ENCODE data around the gene USH1C.

The USH1C gene

GRCh38 chr11:17508306-17508705 is 35.9 kb downstream of the USH1C start:
- Histone ChIP-seq H3K36me3 (ENCODE audit: insufficient read depth, low read length) (no peaks in the 10 kb centered on the region), H3K27ac (ENCODE audit: low read depth, low read length) (no peak overlapping the region), H3K27me3 (ENCODE audit: control insufficient read depth in 1 of 2, insufficient read depth in 2 of 2, low read length in 2 of 2) (no peaks in the 10 kb centered on the region), H3K4me1 (ENCODE audit: insufficient read depth, low read length) (peaks cover 17% of the 10 kb centered on the region), H3K9me3 (ENCODE audit: low read length) (no peaks in the 10 kb centered on the region), H3K9ac (ENCODE audit: low read length) (no peak overlapping the region), H3K4me3 (ENCODE audit: low read depth in 1 of 2, low read length in 2 of 2) (no peak overlapping the region)

- Histone ChIP-seq H3K4me1 (ENCODE audit: insufficient read depth, low read length) (peaks cover 17% of the 10 kb centered on the region), H3K36me3 (ENCODE audit: insufficient read depth, low read length) (no peaks in the 10 kb centered on the region), H3K9ac (ENCODE audit: low read length) (no peak overlapping the region), H3K4me3 (ENCODE audit: low read depth in 1 of 2, low read length in 2 of 2) (no peak overlapping the region), H3K27ac (ENCODE audit: low read depth, low read length) (no peak overlapping the region), H3K9me3 (ENCODE audit: low read length) (no peaks in the 10 kb centered on the region), H3K27me3 (ENCODE audit: control insufficient read depth in 1 of 2, insufficient read depth in 2 of 2, low read length in 2 of 2) (no peaks in the 10 kb centered on the region)
These were observed 36.4 kb downstream of the USH1C start for GRCh38 chr11:17507773-17508172.

DNA sequence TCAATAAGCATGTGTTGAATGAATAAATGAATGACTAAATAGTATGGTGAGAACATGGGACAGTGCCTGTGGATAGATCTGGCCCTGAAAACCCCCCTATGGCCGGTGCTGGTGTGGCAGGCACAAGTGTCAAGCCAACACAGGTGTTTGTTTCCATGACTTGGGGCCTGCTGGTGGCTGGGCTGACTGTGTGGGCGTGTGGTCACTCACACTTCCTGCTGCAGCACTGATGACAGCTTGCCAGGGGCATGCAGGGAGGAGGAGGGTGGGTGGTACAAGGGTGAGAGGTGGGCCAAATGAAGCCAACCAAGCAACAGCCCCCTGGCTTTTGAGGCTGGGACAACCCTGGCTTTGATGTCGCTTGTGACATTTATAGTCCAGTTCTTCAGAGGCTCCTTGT is 37.3 kb downstream of the USH1C start:
- H3K4me1 ChIP-seq (ENCODE audit: insufficient read depth, low read length), result peaks cover 17% of the 10 kb centered on the region
- no peaks in the 10 kb centered on the region for H3K27me3 ChIP-seq (ENCODE audit: control insufficient read depth in 1 of 2, insufficient read depth in 2 of 2, low read length in 2 of 2)
- H3K9ac ChIP-seq (ENCODE audit: low read length), result no peak overlapping the region
- H3K9me3 ChIP-seq (ENCODE audit: low read length), result no peaks in the 10 kb centered on the region
- H3K27ac ChIP-seq (ENCODE audit: low read depth, low read length), result no peak overlapping the region
- H3K4me3 ChIP-seq (ENCODE audit: low read depth in 1 of 2, low read length in 2 of 2), result no peak overlapping the region
- H3K36me3 ChIP-seq (ENCODE audit: insufficient read depth, low read length), result no peaks in the 10 kb centered on the region

- Histone ChIP-seq H3K4me1 (ENCODE audit: insufficient read depth, low read length) (peaks cover 17% of the 10 kb centered on the region), H3K36me3 (ENCODE audit: insufficient read depth, low read length) (no peaks in the 10 kb centered on the region), H3K27ac (ENCODE audit: low read depth, low read length) (no peak overlapping the region), H3K9me3 (ENCODE audit: low read length) (no peaks in the 10 kb centered on the region), H3K27me3 (ENCODE audit: control insufficient read depth in 1 of 2, insufficient read depth in 2 of 2, low read length in 2 of 2) (no peaks in the 10 kb centered on the region), H3K9ac (ENCODE audit: low read length) (no peak overlapping the region), H3K4me3 (ENCODE audit: low read depth in 1 of 2, low read length in 2 of 2) (no peak overlapping the region)
These were observed 37.9 kb downstream of the USH1C start for GRCh38 chr11:17506314-17506713.

GRCh38 chr11:17505146-17505545 is 39.1 kb downstream of the USH1C start:
- Histone ChIP-seq H3K4me3 (ENCODE audit: low read depth in 1 of 2, low read length in 2 of 2) (no peak overlapping the region), H3K9ac (ENCODE audit: low read length) (no peak overlapping the region), H3K27ac (ENCODE audit: low read depth, low read length) (no peak overlapping the region), H3K27me3 (ENCODE audit: control insufficient read depth in 1 of 2, insufficient read depth in 2 of 2, low read length in 2 of 2) (no peaks in the 10 kb centered on the region), H3K36me3 (ENCODE audit: insufficient read depth, low read length) (no peaks in the 10 kb centered on the region), H3K4me1 (ENCODE audit: insufficient read depth, low read length) (peaks cover 17% of the 10 kb centered on the region), H3K9me3 (ENCODE audit: low read length) (no peaks in the 10 kb centered on the region)

DNA sequence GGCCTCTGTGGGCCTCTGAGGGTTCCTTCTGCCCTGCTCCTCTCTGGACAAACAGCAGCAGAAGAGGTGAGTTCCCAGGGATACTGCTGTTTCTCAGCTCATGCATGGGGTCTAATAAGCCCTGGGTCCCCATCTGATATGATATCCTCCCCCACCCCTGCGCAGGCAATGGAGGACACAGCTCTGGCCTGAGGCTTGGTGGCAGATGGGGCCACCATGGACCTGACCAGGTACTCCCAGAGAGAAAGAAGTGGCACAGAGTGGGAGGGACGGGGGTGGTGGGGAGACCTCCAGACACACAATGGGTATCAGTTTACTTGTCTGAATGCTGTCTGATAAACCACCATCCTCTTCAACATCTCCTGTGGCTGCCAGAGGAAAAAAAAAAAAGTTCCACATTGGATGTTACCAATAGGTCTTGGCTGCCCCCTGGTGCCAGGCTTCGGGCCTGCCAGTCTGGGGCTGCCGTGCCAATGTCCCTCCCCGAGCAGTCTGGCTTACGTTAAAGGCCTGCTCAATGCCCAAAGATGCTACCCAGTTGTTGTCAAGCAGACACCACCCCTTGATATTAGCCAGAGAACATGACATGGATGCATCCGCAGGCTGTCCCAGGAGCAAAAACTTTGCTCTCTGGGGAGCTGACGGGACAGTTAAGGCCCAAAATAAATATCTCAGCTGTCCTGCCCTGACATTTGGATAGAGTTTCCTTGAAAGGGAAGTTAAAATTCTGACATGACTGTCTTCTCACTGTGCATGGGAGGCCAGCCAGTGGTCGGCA is 39.7 kb downstream of the USH1C start:
- H3K27me3 ChIP-seq (ENCODE audit: control insufficient read depth in 1 of 2, insufficient read depth in 2 of 2, low read length in 2 of 2), result no peaks in the 10 kb centered on the region
- no peaks in the 10 kb centered on the region for H3K9me3 ChIP-seq (ENCODE audit: low read length)
- no peak overlapping the region for H3K4me3 ChIP-seq (ENCODE audit: low read depth in 1 of 2, low read length in 2 of 2)
- peaks cover 17% of the 10 kb centered on the region for H3K4me1 ChIP-seq (ENCODE audit: insufficient read depth, low read length)
- no peak overlapping the region for H3K27ac ChIP-seq (ENCODE audit: low read depth, low read length)
- H3K9ac ChIP-seq (ENCODE audit: low read length), result no peak overlapping the region
- H3K36me3 ChIP-seq (ENCODE audit: insufficient read depth, low read length), result no peaks in the 10 kb centered on the region

DNA sequence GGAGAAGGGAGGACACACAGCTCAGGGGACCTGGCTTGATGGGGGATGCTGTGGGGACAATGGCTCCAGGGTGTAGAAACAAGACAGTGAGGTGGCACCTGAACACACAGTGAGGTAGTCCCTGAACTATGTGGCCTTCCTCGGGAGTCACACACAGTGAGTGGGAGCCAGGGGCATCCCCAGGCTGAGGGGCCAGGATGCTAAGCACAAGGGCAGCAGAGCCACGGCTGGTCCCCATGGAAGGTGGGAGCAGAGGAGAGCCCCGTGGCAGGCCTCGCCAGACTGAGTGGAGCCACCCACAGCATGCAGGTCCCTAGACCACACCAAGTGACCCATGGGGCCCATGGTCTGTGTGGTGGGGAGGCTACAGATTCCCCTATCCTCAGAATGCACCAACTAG is 41.6 kb downstream of the USH1C start:
- Histone ChIP-seq H3K4me1 (ENCODE audit: insufficient read depth, low read length) (peaks cover 6% of the 10 kb centered on the region), H3K9me3 (ENCODE audit: low read length) (no peaks in the 10 kb centered on the region), H3K9ac (ENCODE audit: low read length) (no peak overlapping the region), H3K4me3 (ENCODE audit: low read depth in 1 of 2, low read length in 2 of 2) (no peak overlapping the region), H3K36me3 (ENCODE audit: insufficient read depth, low read length) (no peaks in the 10 kb centered on the region), H3K27me3 (ENCODE audit: control insufficient read depth in 1 of 2, insufficient read depth in 2 of 2, low read length in 2 of 2) (no peaks in the 10 kb centered on the region), H3K27ac (ENCODE audit: low read depth, low read length) (no peak overlapping the region)

DNA sequence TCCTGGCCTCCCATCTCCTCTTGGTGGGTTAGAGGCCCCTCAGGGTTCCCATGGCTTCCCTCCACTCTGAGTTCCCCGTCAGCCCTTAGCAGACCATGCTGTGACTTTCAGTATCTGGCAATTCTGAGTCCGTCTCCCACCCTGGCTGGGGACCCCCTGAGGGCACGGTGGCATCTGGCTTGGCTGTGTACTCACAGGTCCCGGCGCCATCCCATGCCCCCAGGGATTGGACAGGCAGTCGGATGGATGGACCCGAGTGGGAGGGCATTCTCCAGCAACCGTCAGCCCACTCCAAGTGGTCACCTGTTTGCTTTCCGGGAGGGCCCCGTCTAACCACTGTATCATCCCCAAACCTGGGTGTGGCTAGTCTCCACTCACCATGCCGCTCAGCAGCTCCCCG is 43.5 kb downstream of the USH1C start:
- H3K27me3 ChIP-seq (ENCODE audit: control insufficient read depth in 1 of 2, insufficient read depth in 2 of 2, low read length in 2 of 2), result no peaks in the 10 kb centered on the region
- H3K9ac ChIP-seq (ENCODE audit: low read length), result no peak overlapping the region
- no peak overlapping the region for H3K27ac ChIP-seq (ENCODE audit: low read depth, low read length)
- peaks cover 6% of the 10 kb centered on the region for H3K4me1 ChIP-seq (ENCODE audit: insufficient read depth, low read length)
- no peaks in the 10 kb centered on the region for H3K36me3 ChIP-seq (ENCODE audit: insufficient read depth, low read length)
- no peak overlapping the region for H3K4me3 ChIP-seq (ENCODE audit: low read depth in 1 of 2, low read length in 2 of 2)
- H3K9me3 ChIP-seq (ENCODE audit: low read length), result no peaks in the 10 kb centered on the region

DNA sequence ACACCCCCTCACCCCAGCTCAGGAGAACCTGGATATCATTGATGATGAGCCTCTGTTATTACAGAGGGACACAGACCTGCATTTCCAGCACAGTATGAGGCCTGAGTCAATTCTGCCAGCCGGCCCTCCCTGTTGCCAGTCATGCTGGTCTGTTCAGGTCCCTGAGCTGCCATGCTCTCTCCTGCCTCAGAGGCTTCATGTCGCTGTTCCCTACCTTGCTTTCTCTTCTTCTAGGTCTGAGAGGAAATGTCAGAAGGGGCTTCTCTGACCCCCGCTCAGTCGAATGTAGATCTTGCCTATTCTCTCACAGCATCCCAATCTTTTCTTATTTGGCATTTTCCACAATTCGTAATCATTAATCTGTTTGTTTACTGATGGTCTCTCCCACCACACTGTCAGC is 45.7 kb downstream of the USH1C start:
- Histone ChIP-seq H3K9me3 (ENCODE audit: low read length) (no peaks in the 10 kb centered on the region), H3K36me3 (ENCODE audit: insufficient read depth, low read length) (no peaks in the 10 kb centered on the region), H3K27ac (ENCODE audit: low read depth, low read length) (no peak overlapping the region), H3K4me3 (ENCODE audit: low read depth in 1 of 2, low read length in 2 of 2) (no peak overlapping the region), H3K9ac (ENCODE audit: low read length) (no peak overlapping the region), H3K27me3 (ENCODE audit: control insufficient read depth in 1 of 2, insufficient read depth in 2 of 2, low read length in 2 of 2) (no peaks in the 10 kb centered on the region), H3K4me1 (ENCODE audit: insufficient read depth, low read length) (no peaks in the 10 kb centered on the region)

DNA sequence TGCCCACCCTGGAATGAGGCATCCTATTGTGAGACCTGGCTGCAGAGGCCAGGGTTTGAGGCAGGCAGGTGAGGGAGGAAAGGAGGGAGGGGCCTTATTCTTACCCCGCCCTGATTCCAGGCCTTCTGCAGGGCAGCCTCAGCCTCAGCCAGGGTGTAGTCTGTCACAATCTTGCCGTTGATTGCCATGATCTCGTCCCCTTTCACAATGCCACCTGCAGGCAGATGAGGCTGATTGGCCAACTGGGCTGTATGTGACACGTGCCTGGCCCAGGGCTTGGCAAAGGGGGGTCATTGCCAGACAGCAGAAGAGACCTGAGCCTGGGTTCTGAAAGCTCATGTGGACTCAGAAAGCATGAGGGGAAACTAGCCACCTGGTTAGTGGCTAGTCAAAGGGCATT is 46.2 kb downstream of the USH1C start:
- no peak overlapping the region for H3K4me3 ChIP-seq (ENCODE audit: low read depth in 1 of 2, low read length in 2 of 2)
- H3K4me1 ChIP-seq (ENCODE audit: insufficient read depth, low read length), result no peaks in the 10 kb centered on the region
- H3K27ac ChIP-seq (ENCODE audit: low read depth, low read length), result no peak overlapping the region
- no peaks in the 10 kb centered on the region for H3K9me3 ChIP-seq (ENCODE audit: low read length)
- H3K27me3 ChIP-seq (ENCODE audit: control insufficient read depth in 1 of 2, insufficient read depth in 2 of 2, low read length in 2 of 2), result no peaks in the 10 kb centered on the region
- H3K36me3 ChIP-seq (ENCODE audit: insufficient read depth, low read length), result no peaks in the 10 kb centered on the region
- no peak overlapping the region for H3K9ac ChIP-seq (ENCODE audit: low read length)

GRCh38 chr11:17496406-17496805 is 47.8 kb downstream of the USH1C start:
- Histone ChIP-seq H3K27me3 (ENCODE audit: control insufficient read depth in 1 of 2, insufficient read depth in 2 of 2, low read length in 2 of 2) (no peaks in the 10 kb centered on the region), H3K4me1 (ENCODE audit: insufficient read depth, low read length) (no peaks in the 10 kb centered on the region), H3K36me3 (ENCODE audit: insufficient read depth, low read length) (no peaks in the 10 kb centered on the region), H3K9me3 (ENCODE audit: low read length) (no peaks in the 10 kb centered on the region), H3K9ac (ENCODE audit: low read length) (no peak overlapping the region), H3K4me3 (ENCODE audit: low read depth in 1 of 2, low read length in 2 of 2) (no peak overlapping the region), H3K27ac (ENCODE audit: low read depth, low read length) (no peak overlapping the region)

DNA sequence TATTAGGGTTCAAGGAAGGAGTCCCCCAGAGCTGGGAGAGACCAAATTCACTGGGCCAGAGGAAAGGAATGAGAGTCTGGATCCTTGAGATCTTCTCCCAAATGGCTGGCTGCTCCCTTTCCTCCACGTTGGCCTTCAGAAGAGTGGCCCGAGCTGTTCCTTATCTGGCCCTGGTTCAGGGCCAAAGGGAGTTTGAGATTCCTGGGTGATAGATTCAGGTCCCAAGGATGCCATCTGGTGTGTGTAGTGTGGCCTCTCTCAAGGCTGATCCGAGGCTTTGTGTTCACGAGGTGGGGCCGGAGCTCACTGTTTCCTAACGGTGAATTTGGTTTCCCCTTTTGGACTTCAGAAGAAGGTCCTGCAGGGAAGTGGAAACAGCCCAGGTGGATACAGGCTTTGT is 50.2 kb downstream of the USH1C start:
- Histone ChIP-seq H3K4me1 (ENCODE audit: insufficient read depth, low read length) (no peaks in the 10 kb centered on the region), H3K36me3 (ENCODE audit: insufficient read depth, low read length) (no peaks in the 10 kb centered on the region), H3K27me3 (ENCODE audit: control insufficient read depth in 1 of 2, insufficient read depth in 2 of 2, low read length in 2 of 2) (no peaks in the 10 kb centered on the region), H3K4me3 (ENCODE audit: low read depth in 1 of 2, low read length in 2 of 2) (no peak overlapping the region), H3K9me3 (ENCODE audit: low read length) (no peaks in the 10 kb centered on the region), H3K9ac (ENCODE audit: low read length) (no peak overlapping the region), H3K27ac (ENCODE audit: low read depth, low read length) (no peak overlapping the region)

All from muscle layer of colon (tissue), 2 donors.